Motor neuron (in vitro differentiated cells): ENCODE results near the gene OTUD7B. TPM values are rescaled to one million over a fixed set of nuclear protein-coding genes. Genes with fewer than 3 reads are reported as not detected.

Experiments
- ATAC-seq, 8 experiments: fragments of 200-7000 bp; cut with Tn5 transposase; replicated peaks in 6 of 8; 2 replicates each; pipeline ENCODE4 v1.8.0; 2021; ENCODE audit warnings: mild to moderate bottlenecking in 8 of 8, moderate library complexity in 8 of 8
- H3K27ac ChIP-seq, 2 donors: fragments of 250-450 bp; sonication (Bioruptor Pico); 2 replicates each; pipeline ENCODE4 v1.9.0; 2021; ENCODE audit warnings: antibody characterized with exemption in 2 of 2, mild to moderate bottlenecking in 2 of 2, moderate library complexity in 1 of 2
- H3K4me1 ChIP-seq, 2 donors: fragments of 250-450 bp; sonication (Bioruptor Pico); replicated peaks in 1 of 2; 2 replicates each; pipeline ENCODE4 v1.6.1; 2021; ENCODE audit warnings: antibody characterized with exemption in 2 of 2, mild to moderate bottlenecking in 2 of 2, moderate library complexity in 1 of 2
- H3K4me3 ChIP-seq, 5 donors: fragments of 250-450 bp; sonication (Bioruptor Pico); 2 replicates each; pipeline ENCODE4 v1.9.0; 2021; ENCODE audit warnings: antibody characterized with exemption in 5 of 5, mild to moderate bottlenecking in 5 of 5, moderate library complexity in 4 of 5
- WGBS, 10 experiments: fragments of 450-650 bp; shearing (Covaris generic); methylation state at CpG; one replicate each; pipeline ENCODE4 v1.0.0; 2022; 5-methylcytosine and 5-hydroxymethylcytosine counted together
- in situ Hi-C, 9 experiments: fragments of 400-800 bp; cut with MboI; loops; one replicate each; pipeline ENCODE4 v1.15.0; 2021; ENCODE audit warnings: low sequenced_read_pairs in 9 of 9, low pct_unique_long_range_greater_than_20kb in 2 of 9; ENCODE audit not compliant: unreplicated experiment in 9 of 9
- total RNA-seq, 8 experiments: library from RNA; unstranded; fragments of 300-600 nt; gene quantifications; 2 replicates each; pipeline versions ENCODE4 v1.2.3 to v1.2.4, GENCODE V29; 2022

Gene OTUD7B
- total RNA-seq, 8 experiments from 2014 or later = 9.5 to 17.7 (median 11.9) TPM

DNA sequence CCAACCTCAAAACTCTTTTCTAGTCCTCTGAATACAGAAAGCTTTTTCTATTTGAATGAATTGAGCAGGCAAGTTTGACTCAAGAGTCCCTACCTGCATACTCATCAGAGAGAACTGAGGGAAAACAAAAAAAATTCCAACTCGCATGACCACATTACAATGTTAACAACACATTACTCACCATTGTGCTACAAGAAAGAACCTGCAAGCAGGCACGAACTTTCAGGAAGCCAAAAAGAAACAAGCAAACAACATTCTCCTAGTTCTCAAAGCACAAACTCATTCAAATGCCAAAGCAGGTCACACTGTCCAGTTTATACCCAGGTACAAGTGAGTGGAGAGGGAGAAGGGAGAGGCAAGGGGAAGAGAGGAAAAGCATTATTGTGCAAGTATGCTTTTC, 14.6 kb downstream of the OTUD7B start:
- no peak for ATAC-seq
- H3K27ac ChIP-seq = no peak overlapping the region
- WGBS, 10 experiments = 0 to 80% (median 40%) methylated on average over 1 to 2 of the region's 2 CpGs; no CpG with 5 or more reads in 1 of the 10 experiments
- no peak overlapping the region for H3K4me3 ChIP-seq
- in situ Hi-C loops = no loop called here
- no peaks in the 10 kb centered on the region for H3K4me1 ChIP-seq

DNA sequence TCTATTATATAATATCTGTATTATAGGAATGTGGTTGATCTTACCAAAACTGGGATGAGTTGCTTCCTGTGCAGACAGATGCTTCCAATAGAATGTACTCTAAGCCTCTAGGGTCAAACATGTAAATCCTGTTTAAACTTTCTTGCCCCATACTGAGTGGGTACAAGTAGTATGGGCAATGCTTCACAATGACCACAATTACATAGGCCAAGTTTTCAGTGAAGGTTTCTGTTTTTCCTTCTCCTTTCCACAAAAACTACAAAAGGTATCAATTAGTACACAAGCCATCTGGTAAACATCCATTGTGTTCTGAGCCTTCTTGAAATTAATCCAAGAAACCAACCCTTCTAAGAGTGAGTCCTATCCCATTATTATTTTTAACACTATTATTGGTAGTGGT, 16.8 kb downstream of the OTUD7B start:
- in situ Hi-C loops = no loop called here
- ATAC-seq = no peak

GRCh38 chr1:149993181-149993580, 17.3 kb downstream of the OTUD7B start:
- in situ Hi-C loops = no loop called here
- Histone ChIP-seq H3K4me3 (no peak overlapping the region), H3K27ac (no peak overlapping the region), H3K4me1 (no peaks in the 10 kb centered on the region)
- no peak for ATAC-seq
- WGBS, 10 experiments = 0 to 100% (median 85%) methylated on average over 1 of the region's 1 CpG

More for the DNA sequence above, 16.8 kb downstream of the OTUD7B start:
- Histone ChIP-seq H3K4me3 (no peak overlapping the region), H3K4me1 (no peaks in the 10 kb centered on the region), H3K27ac (no peak overlapping the region)

DNA sequence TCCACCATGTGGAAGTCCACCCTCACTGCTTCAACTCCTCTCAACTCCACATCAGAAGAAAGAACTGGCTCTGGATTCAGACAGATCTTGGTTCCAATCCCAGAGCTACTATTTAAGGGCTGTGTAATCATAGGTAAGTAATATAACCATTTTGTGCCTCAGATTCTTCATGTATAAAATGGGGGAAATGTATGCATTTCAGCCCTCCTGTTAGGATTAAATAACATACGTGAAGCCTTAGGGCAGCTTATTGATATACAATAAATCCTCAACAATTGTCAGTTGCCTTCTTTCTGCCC, 23.3 kb downstream of the OTUD7B start:
- Histone ChIP-seq H3K27ac (no peak overlapping the region), H3K4me1 (no peaks in the 10 kb centered on the region), H3K4me3 (no peak overlapping the region)
- no peak for ATAC-seq
- in situ Hi-C loops = no loop called here
- 20 to 100% (median 84%) methylated on average over 1 of the region's 1 CpG; no CpG with 5 or more reads in 4 of the 10 experiments for WGBS, 10 experiments

GRCh38 chr1:149986486-149987296, 23.8 kb downstream of the OTUD7B start:
- 27 to 100% (median 90%) methylated on average over 1 to 4 of the region's 4 CpGs for WGBS, 10 experiments
- ATAC-seq = peak in 2 of 8 experiments; percentile 94 to 96
- in situ Hi-C loops = no loop called here
- Histone ChIP-seq H3K27ac (no peak overlapping the region), H3K4me1 (no peaks in the 10 kb centered on the region), H3K4me3 (no peak overlapping the region)

GRCh38 chr1:149979972-149980540, 30.5 kb downstream of the OTUD7B start:
- Histone ChIP-seq H3K27ac (no peak overlapping the region), H3K4me3 (no peak overlapping the region), H3K4me1 (no peaks in the 10 kb centered on the region)
- in situ Hi-C loops = no loop called here
- 77 to 100% (median 93%) methylated on average over 2 to 3 of the region's 3 CpGs; no CpG with 5 or more reads in 3 of the 10 experiments for whole genome bisulfite sequencing, 10 experiments
- no peak for ATAC-seq

GRCh38 chr1:149979245-149979971, 31.1 kb downstream of the OTUD7B start:
- H3K27ac ChIP-seq = no peak overlapping the region
- 75 to 100% (median 95%) methylated on average over 2 of the region's 2 CpGs for WGBS, 10 experiments
- no peak for ATAC-seq

DNA sequence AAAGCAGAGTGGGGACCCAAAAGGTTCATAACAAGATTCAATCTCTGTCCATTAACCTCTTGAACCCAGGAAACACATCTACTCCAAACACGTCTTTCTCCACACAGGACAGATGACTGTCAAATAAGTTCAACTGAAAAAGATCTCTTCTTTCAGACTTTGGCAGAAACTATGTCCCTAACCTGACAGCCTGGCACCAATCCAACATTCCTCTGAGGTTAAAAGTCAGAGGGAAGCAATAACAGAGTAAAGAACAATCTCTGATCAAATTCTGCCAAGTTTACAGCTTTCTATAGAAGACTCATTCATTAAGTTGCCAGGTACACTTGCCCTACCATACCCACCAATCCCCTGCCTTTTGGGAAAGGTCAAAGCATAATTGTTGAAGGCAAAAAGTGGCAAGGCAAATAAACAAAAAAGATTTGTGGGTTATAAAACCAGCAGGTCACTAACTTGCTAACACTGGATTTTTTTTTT, 31.9 kb downstream of the OTUD7B start:
- no peak overlapping the region for H3K27ac ChIP-seq
- in situ Hi-C loops = no loop called here
- 60 to 88% (median 78%) methylated on average over 1 of the region's 1 CpG; no CpG with 5 or more reads in 5 of the 10 experiments for WGBS, 10 experiments
- ATAC-seq = no peak
- no peaks in the 10 kb centered on the region for H3K4me1 ChIP-seq
- no peak overlapping the region for H3K4me3 ChIP-seq

More at GRCh38 chr1:149979245-149979971, 31.1 kb downstream of the OTUD7B start:
- H3K4me1 ChIP-seq = no peaks in the 10 kb centered on the region
- no peak overlapping the region for H3K4me3 ChIP-seq
- in situ Hi-C loops = no loop called here

GRCh38 chr1:149977345-149977744, 33.2 kb downstream of the OTUD7B start:
- H3K4me3 ChIP-seq = no peak overlapping the region
- H3K27ac ChIP-seq = no peak overlapping the region
- in situ Hi-C loops = no loop called here
- no peaks in the 10 kb centered on the region for H3K4me1 ChIP-seq
- ATAC-seq = no peak
- 86 to 100% (median 96%) methylated on average over 1 to 3 of the region's 3 CpGs; no CpG with 5 or more reads in 4 of the 10 experiments for WGBS, 10 experiments

GRCh38 chr1:149972547-149972946, 38.0 kb downstream of the OTUD7B start:
- no peak for ATAC-seq
- in situ Hi-C loops = loop anchor here in 4 of 9 experiments (25.0 kb wide), 3 partner anchors 90 to 240 kb away; partner anchors contain the start of gene VPS45 (in 1 of the 4)
- Histone ChIP-seq H3K4me3 (no peak overlapping the region), H3K27ac (no peak overlapping the region), H3K4me1 (no peaks in the 10 kb centered on the region)
- WGBS, 10 experiments = 69 to 100% (median 96%) methylated on average over 1 to 2 of the region's 2 CpGs; no CpG with 5 or more reads in 1 of the 10 experiments

GRCh38 chr1:149967646-149968045, 42.9 kb downstream of the OTUD7B start:
- in situ Hi-C loops = loop anchor here in 4 of 9 experiments (10.0 to 25.0 kb wide), 5 partner anchors 57 to 245 kb away; partner anchors contain the start of gene VPS45 (in 1 of the 4)
- Histone ChIP-seq H3K4me1 (no peaks in the 10 kb centered on the region), H3K27ac (no peak overlapping the region), H3K4me3 (no peak overlapping the region)
- no peak for ATAC-seq

DNA sequence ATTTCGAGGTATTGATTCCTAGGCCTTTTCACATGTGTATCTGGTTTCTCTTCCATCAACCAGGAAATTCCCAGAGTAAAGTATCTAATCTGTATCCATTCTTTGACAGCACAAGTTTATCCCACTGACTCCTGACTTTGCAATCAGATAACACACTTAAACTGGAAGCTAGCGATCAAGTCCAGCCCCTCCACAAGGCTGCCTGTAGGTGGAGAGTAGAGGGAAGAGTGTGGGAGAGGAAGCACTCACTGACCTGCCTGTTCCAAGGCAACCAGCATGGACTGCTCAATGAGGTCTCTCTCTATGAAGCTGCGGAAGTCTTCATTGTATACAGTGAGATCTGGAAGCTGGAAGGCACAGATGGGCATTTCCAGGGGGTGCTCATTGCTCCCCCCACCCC, 43.5 kb downstream of the OTUD7B start:
- no peak overlapping the region for H3K4me3 ChIP-seq
- in situ Hi-C loops = loop anchor here in 4 of 9 experiments (10.0 to 25.0 kb wide), 5 partner anchors 58 to 245 kb away; partner anchors contain the start of gene VPS45 (in 1 of the 4)
- no peak for ATAC-seq
- H3K27ac ChIP-seq = no peak overlapping the region
- H3K4me1 ChIP-seq = no peaks in the 10 kb centered on the region
- WGBS, 10 experiments = 40 to 100% (median 92%) methylated on average over 1 to 3 of the region's 3 CpGs; no CpG with 5 or more reads in 4 of the 10 experiments

GRCh38 chr1:149966405-149966804, 44.1 kb downstream of the OTUD7B start:
- in situ Hi-C loops = loop anchor here in 4 of 9 experiments (10.0 to 25.0 kb wide), 5 partner anchors 58 to 246 kb away; partner anchors contain the start of gene VPS45 (in 1 of the 4)
- WGBS, 10 experiments = 0 to 100% (median 72%) methylated on average over 1 of the region's 1 CpG; no CpG with 5 or more reads in 2 of the 10 experiments
- no peak for ATAC-seq
- H3K27ac ChIP-seq = no peak overlapping the region
- no peak overlapping the region for H3K4me3 ChIP-seq
- no peaks in the 10 kb centered on the region for H3K4me1 ChIP-seq
